Osteocyte (in vitro differentiated cells): ENCODE results near the gene GABRG3. TPM values are rescaled to one million over a fixed set of nuclear protein-coding genes. Genes with fewer than 3 reads are reported as not detected.

Experiments
- DNase-seq: peaks from one replicate; pipeline ENCODE4 v3.0.0; 2021; ENCODE audit warnings: mixed read lengths; ENCODE audit not compliant: unreplicated experiment; ENCODE audit errors: extremely low spot score
- H3K27ac Mint-ChIP-seq: one replicate; pipeline ENCODE4 v1.8.0; 2021; ENCODE audit warnings: mild to moderate bottlenecking, mixed read lengths; ENCODE audit not compliant: unreplicated experiment
- H3K27me3 Mint-ChIP-seq: one replicate; pipeline ENCODE4 v1.8.0; 2021; ENCODE audit warnings: mixed read lengths; ENCODE audit not compliant: unreplicated experiment
- H3K36me3 Mint-ChIP-seq: one replicate; pipeline ENCODE4 v1.8.0; 2021; ENCODE audit warnings: mixed read lengths; ENCODE audit not compliant: unreplicated experiment
- H3K4me1 Mint-ChIP-seq: one replicate; pipeline ENCODE4 v1.8.0; 2021; ENCODE audit warnings: mixed read lengths; ENCODE audit not compliant: unreplicated experiment
- H3K4me3 Mint-ChIP-seq: one replicate; pipeline ENCODE4 v1.8.0; 2021; ENCODE audit warnings: mild to moderate bottlenecking, moderate library complexity, mixed read lengths; ENCODE audit not compliant: unreplicated experiment
- H3K9me3 Mint-ChIP-seq: one replicate; pipeline ENCODE4 v1.8.0; 2021; ENCODE audit warnings: mixed read lengths; ENCODE audit not compliant: unreplicated experiment
- CTCF ChIP-seq: fragments of 200-600 bp; sonication (generic); IDR thresholded peaks from 2 replicates; pipeline ENCODE4 v1.5.0; 2021; ENCODE audit warnings: antibody characterized with exemption, mild to moderate bottlenecking, moderate library complexity
- total RNA-seq: library from RNA; stranded (reverse); gene quantifications from 2 replicates; pipeline ENCODE4 v1.2.1, GENCODE V29; 2021

Gene GABRG3
- total RNA-seq, 1 donor from 2014 or later: 0.19 TPM

- H3K27ac Mint-ChIP-seq: no peak overlapping the region
- no peak for TF ChIP-seq CTCF
Observed at GRCh38 chr15:26967719-26968269, 3.2 kb upstream of the GABRG3 start.

GRCh38 chr15:26968806-26969205, 2.2 kb upstream of the GABRG3 start:
- H3K27me3 Mint-ChIP-seq: peaks cover 32% of the 10 kb centered on the region
- H3K36me3 Mint-ChIP-seq: no peaks in the 10 kb centered on the region
- peaks cover 6% of the 10 kb centered on the region for H3K4me1 Mint-ChIP-seq
- no peak overlapping the region for H3K4me3 Mint-ChIP-seq
- no peaks in the 10 kb centered on the region for H3K9me3 Mint-ChIP-seq
- TF ChIP-seq CTCF: no peak
- DNase-seq: no peak
- H3K27ac Mint-ChIP-seq: no peak overlapping the region

More at GRCh38 chr15:26967719-26968269, 3.2 kb upstream of the GABRG3 start:
- Mint-ChIP-seq H3K9me3 (no peaks in the 10 kb centered on the region), H3K4me3 (peak overlapping the region; percentile 67), H3K27me3 (peaks cover 39% of the 10 kb centered on the region), H3K4me1 (peaks cover 6% of the 10 kb centered on the region), H3K36me3 (no peaks in the 10 kb centered on the region)
- no peak for DNase-seq

- peak overlapping the region; percentile 47 for H3K4me3 Mint-ChIP-seq
- H3K27ac Mint-ChIP-seq: no peak overlapping the region
- H3K27me3 Mint-ChIP-seq: peaks cover 17% of the 10 kb centered on the region
- DNase-seq: no peak
- no peaks in the 10 kb centered on the region for H3K9me3 Mint-ChIP-seq
- H3K4me1 Mint-ChIP-seq: peaks cover 6% of the 10 kb centered on the region
- no peaks in the 10 kb centered on the region for H3K36me3 Mint-ChIP-seq
- TF ChIP-seq CTCF: no peak
Observed at GRCh38 chr15:26971271-26972018, 464 bp downstream of the GABRG3 start.

- Mint-ChIP-seq H3K36me3 (no peaks in the 10 kb centered on the region), H3K27me3 (peaks cover 14% of the 10 kb centered on the region), H3K27ac (no peak overlapping the region), H3K4me1 (peaks cover 6% of the 10 kb centered on the region), H3K4me3 (peak overlapping the region; percentile 47), H3K9me3 (no peaks in the 10 kb centered on the region)
- no peak for TF ChIP-seq CTCF
- no peak for DNase-seq
Observed at GRCh38 chr15:26972636-26973035, 1.7 kb downstream of the GABRG3 start.

- no peaks in the 10 kb centered on the region for H3K36me3 Mint-ChIP-seq
- peak; percentile 71 for TF ChIP-seq CTCF
- peaks cover 16% of the 10 kb centered on the region for H3K27me3 Mint-ChIP-seq
- no peaks in the 10 kb centered on the region for H3K9me3 Mint-ChIP-seq
- no peak for DNase-seq
- no peak overlapping the region for H3K27ac Mint-ChIP-seq
- peaks cover 4% of the 10 kb centered on the region for H3K4me1 Mint-ChIP-seq
- no peak overlapping the region for H3K4me3 Mint-ChIP-seq
Observed at GRCh38 chr15:26974120-26974780, 3.3 kb downstream of the GABRG3 start.
